Endodermal cell (in vitro differentiated cells): Measurements from ENCODE around the gene NEDD4L. TPM values are rescaled to one million over a fixed set of nuclear protein-coding genes. Genes with fewer than 3 reads are reported as not detected.

Experiments used
- DNase-seq: peaks from one replicate; pipeline ENCODE4 v3.0.0-alpha.2; 2017
- H3K27ac ChIP-seq: 2 replicates; pipeline ENCODE4 v1.5.1; 2013; ENCODE audit warnings: mild to moderate bottlenecking, low read depth, low read length, moderate library complexity
- H3K27me3 ChIP-seq: 2 replicates; pipeline ENCODE4 v1.6.1; 2013; ENCODE audit warnings: mild to moderate bottlenecking, low read length, moderate library complexity; ENCODE audit not compliant: insufficient read depth, control insufficient read depth, poor library complexity, severe bottlenecking
- H3K36me3 ChIP-seq: 2 replicates; pipeline ENCODE4 v1.7.0; 2013; ENCODE audit warnings: mild to moderate bottlenecking, low read length, moderate library complexity; ENCODE audit not compliant: control insufficient read depth, insufficient read depth
- H3K4me1 ChIP-seq: one replicate; pipeline ENCODE4 v1.7.0; 2013; ENCODE audit warnings: low read length; ENCODE audit not compliant: control insufficient read depth, insufficient read depth
- H3K4me3 ChIP-seq: 2 replicates; pipeline ENCODE4 v1.5.1; 2013; ENCODE audit warnings: mild to moderate bottlenecking, low read length, moderate library complexity
- H3K9ac ChIP-seq: 2 replicates; pipeline ENCODE4 v1.6.1; 2013; ENCODE audit warnings: mild to moderate bottlenecking, low read length, moderate library complexity; ENCODE audit not compliant: poor library complexity, severe bottlenecking; ENCODE audit errors: extremely low read depth
- H3K9me3 ChIP-seq: 2 replicates; pipeline ENCODE4 v1.6.1; 2013; ENCODE audit warnings: mild to moderate bottlenecking, low read length, moderate library complexity; ENCODE audit not compliant: control insufficient read depth
- H3K27ac Mint-ChIP-seq: 2 replicates; pipeline ENCODE4 v1.8.0; 2020; ENCODE audit warnings: mixed read lengths
- H3K27me3 Mint-ChIP-seq: 2 replicates; pipeline ENCODE4 v1.8.0; 2021; ENCODE audit warnings: mild to moderate bottlenecking, mixed read lengths; ENCODE audit not compliant: insufficient read depth
- H3K36me3 Mint-ChIP-seq: 2 replicates; pipeline ENCODE4 v1.8.0; 2020; ENCODE audit warnings: low read depth, mixed read lengths
- H3K4me1 Mint-ChIP-seq: 2 replicates; pipeline ENCODE4 v1.8.0; 2020; ENCODE audit warnings: mixed read lengths
- H3K4me3 Mint-ChIP-seq: 2 replicates; pipeline ENCODE4 v1.8.0; 2020; ENCODE audit warnings: mild to moderate bottlenecking, moderate library complexity, mixed read lengths
- H3K9me3 Mint-ChIP-seq: 2 replicates; pipeline ENCODE4 v1.8.0; 2020; ENCODE audit warnings: mild to moderate bottlenecking, mixed read lengths
- WGBS, 2 experiments: methylation state at CpG; one replicate each; pipeline versions ENCODE4 v1.1.5 to v1.1.7; 2013; ENCODE audit warnings: missing lambda C conversion rate in 2 of 2, mixed read lengths in 1 of 2; ENCODE audit not compliant: insufficient coverage in 1 of 2, insufficient read length in 1 of 2; 5-methylcytosine and 5-hydroxymethylcytosine counted together
- total RNA-seq, 2 donors: library from RNA; stranded (reverse); fragmentation: NEBNext Ultra II Directional in 1 of 2; extraction: Animal tissue kit (Norgen Biotek cat#: 25700) in 1 of 2; gene quantifications; 2 replicates in 1 of 2; 3 replicates in 1 of 2; pipeline ENCODE4 v1.2.1, GENCODE V29; 2021
- TF ChIP-seq, protein P1 (sequence below): fragments of 200-600 bp; sonication (generic); conservative IDR thresholded peaks from 2 replicates; pipeline ENCODE4 v1.5.0; 2021; ENCODE audit warnings: antibody characterized with exemption, mild to moderate bottlenecking

The NEDD4L gene
- total RNA-seq, 2 donors from 2014 or later = 70.5 to 75.3 TPM

DNA sequence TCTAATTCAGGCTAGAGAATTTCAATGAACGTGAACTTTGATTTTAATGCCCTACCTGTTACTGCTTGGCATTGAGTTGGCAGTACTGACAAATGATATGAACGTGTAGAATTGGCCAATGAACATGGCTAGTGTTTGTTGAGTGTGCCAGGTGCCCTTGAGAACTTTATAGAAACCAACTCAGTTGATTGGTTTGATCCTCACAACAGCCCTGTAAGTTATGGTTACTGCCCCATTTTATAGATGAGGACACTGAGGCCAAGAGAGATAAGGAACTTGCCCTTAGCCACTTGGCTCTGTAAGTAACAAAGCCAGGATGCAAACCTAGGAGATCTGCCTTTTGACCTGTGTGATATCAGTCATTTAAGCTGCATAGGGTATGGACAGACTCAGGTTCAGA lies 275.7 kb downstream of the NEDD4L start:
- Mint-ChIP-seq H3K9me3 (no peaks in the 10 kb centered on the region), H3K4me3 (no peak overlapping the region), H3K27me3 (peaks cover 39% of the 10 kb centered on the region), H3K36me3 (peaks cover 10% of the 10 kb centered on the region), H3K4me1 (peaks cover 26% of the 10 kb centered on the region), H3K27ac (no peak overlapping the region)
- no peak for DNase-seq
- Histone ChIP-seq H3K4me1 (no peaks in the 10 kb centered on the region), H3K27me3 (peaks cover 45% of the 10 kb centered on the region), H3K27ac (no peak overlapping the region), H3K36me3 (peaks cover 7% of the 10 kb centered on the region), H3K9ac (no peak overlapping the region), H3K9me3 (no peaks in the 10 kb centered on the region), H3K4me3 (no peak overlapping the region)
- WGBS, 2 experiments = 92 to 94% methylated on average over 2 of the region's 2 CpGs
- TF ChIP-seq, protein P1, sequence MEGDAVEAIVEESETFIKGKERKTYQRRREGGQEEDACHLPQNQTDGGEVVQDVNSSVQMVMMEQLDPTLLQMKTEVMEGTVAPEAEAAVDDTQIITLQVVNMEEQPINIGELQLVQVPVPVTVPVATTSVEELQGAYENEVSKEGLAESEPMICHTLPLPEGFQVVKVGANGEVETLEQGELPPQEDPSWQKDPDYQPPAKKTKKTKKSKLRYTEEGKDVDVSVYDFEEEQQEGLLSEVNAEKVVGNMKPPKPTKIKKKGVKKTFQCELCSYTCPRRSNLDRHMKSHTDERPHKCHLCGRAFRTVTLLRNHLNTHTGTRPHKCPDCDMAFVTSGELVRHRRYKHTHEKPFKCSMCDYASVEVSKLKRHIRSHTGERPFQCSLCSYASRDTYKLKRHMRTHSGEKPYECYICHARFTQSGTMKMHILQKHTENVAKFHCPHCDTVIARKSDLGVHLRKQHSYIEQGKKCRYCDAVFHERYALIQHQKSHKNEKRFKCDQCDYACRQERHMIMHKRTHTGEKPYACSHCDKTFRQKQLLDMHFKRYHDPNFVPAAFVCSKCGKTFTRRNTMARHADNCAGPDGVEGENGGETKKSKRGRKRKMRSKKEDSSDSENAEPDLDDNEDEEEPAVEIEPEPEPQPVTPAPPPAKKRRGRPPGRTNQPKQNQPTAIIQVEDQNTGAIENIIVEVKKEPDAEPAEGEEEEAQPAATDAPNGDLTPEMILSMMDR = no peak

GRCh38 chr18:58320907-58321561 lies 277.0 kb downstream of the NEDD4L start:
- no peaks in the 10 kb centered on the region for H3K9me3 Mint-ChIP-seq
- H3K27me3 Mint-ChIP-seq = peaks cover 27% of the 10 kb centered on the region
- Histone ChIP-seq H3K4me3 (no peak overlapping the region), H3K9me3 (no peaks in the 10 kb centered on the region), H3K36me3 (peaks cover 11% of the 10 kb centered on the region), H3K4me1 (no peaks in the 10 kb centered on the region), H3K9ac (no peak overlapping the region), H3K27me3 (peaks cover 32% of the 10 kb centered on the region), H3K27ac (no peak overlapping the region)
- H3K4me1 Mint-ChIP-seq = peaks cover 17% of the 10 kb centered on the region
- WGBS, 2 experiments = 69 to 76% methylated on average over 3 of the region's 3 CpGs
- H3K4me3 Mint-ChIP-seq = no peak overlapping the region
- TF ChIP-seq, protein P1 = no peak
- H3K27ac Mint-ChIP-seq = no peak overlapping the region
- H3K36me3 Mint-ChIP-seq = peaks cover 15% of the 10 kb centered on the region
- peak; percentile 3 for DNase-seq

GRCh38 chr18:58321986-58322385 lies 278.0 kb downstream of the NEDD4L start:
- H3K4me1 Mint-ChIP-seq = peaks cover 7% of the 10 kb centered on the region
- no peaks in the 10 kb centered on the region for H3K9me3 Mint-ChIP-seq
- Histone ChIP-seq H3K9ac (no peak overlapping the region), H3K27ac (no peak overlapping the region), H3K36me3 (peaks cover 11% of the 10 kb centered on the region), H3K4me3 (no peak overlapping the region), H3K27me3 (peaks cover 25% of the 10 kb centered on the region), H3K4me1 (no peaks in the 10 kb centered on the region), H3K9me3 (no peaks in the 10 kb centered on the region)
- H3K4me3 Mint-ChIP-seq = no peak overlapping the region
- TF ChIP-seq, protein P1 = peak; percentile 71
- H3K36me3 Mint-ChIP-seq = peaks cover 15% of the 10 kb centered on the region
- WGBS, 2 experiments = 51 to 71% methylated on average over 1 to 6 of the region's 6 CpGs
- peaks cover 19% of the 10 kb centered on the region for H3K27me3 Mint-ChIP-seq
- peak; percentile 73 for DNase-seq
- no peak overlapping the region for H3K27ac Mint-ChIP-seq
